Skeletal muscle satellite cell (primary cell): ENCODE measurements around the gene ADORA1.

Experiments
- H3K27me3 ChIP-seq: 2 replicates; pipeline ENCODE4 v1.7.0; 2013; ENCODE audit warnings: low read length; ENCODE audit not compliant: control insufficient read depth, insufficient read depth
- H3K36me3 ChIP-seq: 2 replicates; pipeline ENCODE4 v1.7.0; 2013; ENCODE audit warnings: mild to moderate bottlenecking, control low read depth, low read length; ENCODE audit not compliant: insufficient read depth
- H3K4me1 ChIP-seq: 2 replicates; pipeline ENCODE4 v1.7.0; 2013; ENCODE audit warnings: low read length; ENCODE audit not compliant: control insufficient read depth, insufficient read depth
- H3K4me2 ChIP-seq: 2 replicates; pipeline ENCODE4 v1.7.0; 2013; ENCODE audit warnings: mild to moderate bottlenecking, low read length
- H3K4me3 ChIP-seq: 2 replicates; pipeline ENCODE4 v1.7.0; 2013; ENCODE audit warnings: low read length
- H3K9ac ChIP-seq: 2 replicates; pipeline ENCODE4 v1.7.0; 2013; ENCODE audit warnings: mild to moderate bottlenecking, low read depth, low read length, moderate library complexity
- H3K9me3 ChIP-seq: replicated peaks from 2 replicates; pipeline ENCODE4 v1.7.0; 2013; ENCODE audit warnings: mild to moderate bottlenecking, control low read depth, low read length

Gene ADORA1

DNA sequence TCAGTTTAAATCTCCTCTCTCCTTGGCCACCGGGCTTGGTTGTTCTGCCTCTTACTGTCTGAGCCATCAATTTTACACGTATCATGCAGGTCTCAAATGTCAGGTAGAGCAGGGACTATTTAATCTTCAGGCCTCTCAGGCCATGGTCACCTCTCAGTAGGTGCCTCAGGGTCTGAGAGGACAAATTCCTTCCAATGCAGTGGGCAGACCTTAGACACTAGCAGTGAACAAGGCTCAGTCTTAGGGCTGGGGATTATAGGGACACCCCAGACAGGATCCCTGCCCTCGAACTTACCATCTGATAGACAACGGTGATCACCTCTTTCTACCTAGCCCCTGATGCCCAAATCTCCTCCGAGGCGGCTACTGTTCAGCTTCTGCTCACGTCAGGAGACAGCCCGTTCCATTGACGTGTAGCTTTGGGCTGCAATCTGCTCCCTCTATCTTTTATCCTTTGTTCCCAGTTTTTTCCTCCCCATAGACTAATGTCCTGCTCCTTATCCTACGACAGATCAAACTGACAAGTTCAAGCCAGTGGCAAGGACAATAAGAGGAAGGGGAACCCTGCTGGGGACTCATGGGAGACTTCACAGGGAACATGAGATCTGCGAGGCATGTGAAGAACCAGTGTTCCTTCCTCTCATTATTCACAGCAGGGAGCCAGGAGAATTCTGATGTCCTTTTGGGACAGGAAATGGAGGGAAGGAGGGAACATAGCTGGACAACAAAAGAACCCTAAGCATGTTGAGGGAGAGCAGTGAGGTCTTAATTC is 40.3 kb upstream of the ADORA1 start:
- Histone ChIP-seq H3K9ac (no peak overlapping the region), H3K36me3 (no peaks in the 10 kb centered on the region), H3K4me2 (no peak overlapping the region), H3K27me3 (peaks cover 43% of the 10 kb centered on the region), H3K4me3 (no peak overlapping the region), H3K9me3 (no peaks in the 10 kb centered on the region), H3K4me1 (peaks cover 11% of the 10 kb centered on the region)

DNA sequence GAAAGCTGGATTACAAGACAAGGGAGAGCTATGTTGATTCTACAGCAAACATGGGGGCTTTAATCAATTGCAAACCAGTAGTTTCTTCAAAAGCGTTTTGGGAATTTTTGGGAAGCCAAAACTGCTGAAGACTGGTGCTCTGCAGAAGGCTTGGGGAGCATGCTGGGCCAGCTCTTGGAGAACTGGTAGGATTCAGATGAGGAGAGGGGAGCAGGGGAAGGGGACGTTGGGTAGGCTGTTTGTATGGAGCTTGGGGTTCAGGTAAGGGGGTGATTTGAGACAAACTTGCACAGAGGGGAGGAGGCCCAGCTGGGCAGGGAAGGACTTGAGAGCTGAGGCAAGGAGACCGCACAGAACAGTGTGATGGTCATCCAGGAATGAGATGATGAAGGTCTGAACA is 39.1 kb upstream of the ADORA1 start:
- H3K36me3 ChIP-seq = no peaks in the 10 kb centered on the region
- H3K9me3 ChIP-seq = no peaks in the 10 kb centered on the region
- H3K4me3 ChIP-seq = no peak overlapping the region
- no peak overlapping the region for H3K9ac ChIP-seq
- H3K27me3 ChIP-seq = peaks cover 39% of the 10 kb centered on the region
- H3K4me1 ChIP-seq = peaks cover 14% of the 10 kb centered on the region
- H3K4me2 ChIP-seq = no peak overlapping the region

DNA sequence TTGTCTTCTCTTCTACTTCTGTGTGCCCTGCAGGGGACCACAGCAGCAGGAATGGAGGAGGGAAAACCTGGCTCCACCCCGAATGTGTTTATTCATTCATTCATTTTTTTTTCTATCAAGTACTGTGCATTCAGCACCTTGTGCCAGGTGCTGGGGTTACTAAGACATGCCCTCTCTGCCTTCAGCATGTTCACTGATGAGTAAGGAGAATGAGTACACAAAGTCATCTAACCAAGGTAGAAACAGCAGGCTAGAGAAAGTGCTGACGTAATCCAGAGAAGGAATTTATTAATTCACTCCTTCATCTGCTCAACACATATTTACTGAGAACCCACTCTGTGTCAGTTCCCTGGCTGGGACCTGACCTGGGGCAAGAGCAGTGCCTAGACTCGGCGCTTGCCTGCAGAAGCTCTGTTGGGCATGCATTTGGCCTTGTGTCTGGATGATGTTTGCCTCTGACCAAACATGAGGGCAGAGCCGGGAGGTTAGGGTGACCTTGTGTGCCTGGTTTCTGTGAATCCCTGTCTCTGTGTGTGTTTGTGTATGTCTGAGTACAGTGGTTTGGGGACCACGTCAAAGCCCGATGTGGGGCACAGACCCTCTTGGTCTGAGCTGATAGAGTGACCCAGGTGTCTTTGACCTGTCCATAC is 38.4 kb upstream of the ADORA1 start:
- no peaks in the 10 kb centered on the region for H3K9me3 ChIP-seq
- H3K4me3 ChIP-seq = no peak overlapping the region
- no peak overlapping the region for H3K4me2 ChIP-seq
- H3K27me3 ChIP-seq = peaks cover 39% of the 10 kb centered on the region
- H3K9ac ChIP-seq = no peak overlapping the region
- H3K36me3 ChIP-seq = no peaks in the 10 kb centered on the region
- H3K4me1 ChIP-seq = peaks cover 14% of the 10 kb centered on the region

DNA sequence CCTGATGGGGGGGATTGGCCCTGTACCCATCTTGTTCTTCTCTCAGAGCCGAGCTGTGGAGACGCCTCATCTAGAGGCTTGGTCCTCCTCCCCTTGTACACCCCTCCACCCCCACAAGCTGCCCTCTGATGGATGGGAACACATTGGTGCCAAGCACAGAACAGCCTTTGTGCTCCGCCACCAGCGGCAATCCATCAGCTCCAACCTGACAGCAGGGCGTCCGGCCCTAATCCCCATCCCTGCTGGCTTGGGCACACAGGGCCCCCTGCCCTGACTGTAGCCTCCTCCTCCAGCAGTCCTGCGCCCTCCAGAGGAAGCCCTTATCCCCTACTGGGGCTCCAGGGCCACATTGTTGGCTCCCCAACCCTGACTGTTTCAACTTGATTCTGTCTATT is 37.9 kb upstream of the ADORA1 start:
- H3K4me2 ChIP-seq = no peak overlapping the region
- no peaks in the 10 kb centered on the region for H3K9me3 ChIP-seq
- peaks cover 14% of the 10 kb centered on the region for H3K4me1 ChIP-seq
- no peak overlapping the region for H3K4me3 ChIP-seq
- no peak overlapping the region for H3K9ac ChIP-seq
- H3K36me3 ChIP-seq = no peaks in the 10 kb centered on the region
- H3K27me3 ChIP-seq = peaks cover 39% of the 10 kb centered on the region

DNA sequence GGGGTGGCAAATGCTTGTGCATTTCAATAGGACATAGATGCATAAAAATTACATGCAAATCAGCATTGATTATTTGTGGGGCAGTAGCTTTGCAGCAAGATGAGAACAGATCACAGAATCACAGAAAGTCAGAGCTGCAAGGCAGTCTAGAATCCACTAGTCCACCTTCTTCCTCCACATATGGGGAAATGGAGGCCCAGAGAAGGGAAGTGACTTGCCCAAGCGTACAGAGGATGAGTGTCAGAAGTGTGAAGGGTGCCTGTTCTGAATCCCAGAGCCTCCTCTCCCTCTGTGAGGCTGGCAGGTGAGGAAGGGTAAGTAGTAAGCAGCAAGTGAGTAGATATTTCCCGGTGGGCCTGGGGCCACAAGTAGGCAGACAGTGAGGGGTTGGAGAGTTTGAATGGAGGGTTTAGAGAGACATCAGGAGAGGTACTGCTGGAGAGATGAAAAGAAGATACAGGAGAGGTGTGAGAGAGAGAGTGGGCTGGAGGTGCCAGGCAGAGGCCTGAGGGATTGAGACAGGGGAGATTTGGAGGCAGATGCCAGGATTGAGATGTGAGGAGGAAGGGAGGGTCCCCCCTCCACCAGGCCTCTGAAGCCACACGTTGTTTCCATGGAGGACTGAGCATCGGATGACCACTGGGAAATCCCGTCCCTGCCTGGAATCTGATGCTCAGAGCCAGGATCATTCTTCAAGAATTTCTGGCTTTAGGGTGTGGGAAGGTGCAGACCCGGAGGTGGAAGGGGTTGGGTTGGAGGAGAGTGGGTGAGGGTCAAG is 36.9 kb upstream of the ADORA1 start:
- peaks cover 14% of the 10 kb centered on the region for H3K4me1 ChIP-seq
- H3K9me3 ChIP-seq = no peaks in the 10 kb centered on the region
- H3K4me2 ChIP-seq = no peak overlapping the region
- peaks cover 41% of the 10 kb centered on the region for H3K27me3 ChIP-seq
- no peaks in the 10 kb centered on the region for H3K36me3 ChIP-seq
- no peak overlapping the region for H3K4me3 ChIP-seq
- peak overlapping the region; percentile 19 for H3K9ac ChIP-seq

DNA sequence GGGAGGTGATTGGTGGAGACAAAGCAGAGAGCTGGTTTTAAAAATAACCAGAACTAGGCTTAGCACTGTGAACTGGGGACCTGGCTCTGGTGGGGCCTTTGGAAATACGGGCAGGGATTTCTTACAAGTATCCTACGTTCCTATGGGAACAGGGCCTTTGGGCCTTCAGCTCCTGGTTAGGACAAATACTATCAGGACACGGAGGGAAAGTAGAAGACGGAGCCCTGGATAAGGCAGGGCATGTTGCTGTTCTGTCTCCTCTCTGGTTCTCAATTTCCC is 36.4 kb upstream of the ADORA1 start:
- H3K9me3 ChIP-seq = no peaks in the 10 kb centered on the region
- peaks cover 14% of the 10 kb centered on the region for H3K4me1 ChIP-seq
- no peaks in the 10 kb centered on the region for H3K36me3 ChIP-seq
- peaks cover 41% of the 10 kb centered on the region for H3K27me3 ChIP-seq
- H3K4me2 ChIP-seq = no peak overlapping the region
- peak overlapping the region; percentile 19 for H3K9ac ChIP-seq
- H3K4me3 ChIP-seq = no peak overlapping the region

DNA sequence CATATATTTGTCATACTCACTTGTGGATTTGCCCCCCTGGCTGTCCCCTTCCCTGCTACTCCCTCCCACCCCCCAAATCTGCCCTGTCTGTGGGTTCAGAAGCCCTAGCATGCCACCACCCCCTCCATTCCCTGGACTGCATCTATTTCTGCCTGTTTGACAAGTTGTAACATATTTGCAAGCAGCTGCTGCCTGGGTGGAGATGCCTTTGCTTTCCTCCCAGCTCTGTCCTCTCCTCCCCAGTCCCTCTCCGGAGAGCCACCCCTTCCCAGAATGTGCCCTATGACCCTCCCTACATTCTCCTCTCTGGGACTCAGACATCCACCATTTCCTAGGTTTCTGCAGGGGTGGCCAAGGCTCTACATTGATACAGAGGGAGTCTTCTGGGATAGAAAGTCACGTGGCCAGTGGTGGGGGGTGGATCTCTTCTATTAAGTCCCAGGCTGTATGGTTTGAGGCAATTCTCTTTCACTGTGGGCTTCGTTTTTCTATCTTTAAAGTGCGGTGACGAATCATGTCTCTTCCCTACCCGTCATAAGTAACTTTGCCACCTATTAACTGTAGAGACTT is 35.7 kb upstream of the ADORA1 start:
- Histone ChIP-seq H3K9me3 (no peaks in the 10 kb centered on the region), H3K36me3 (no peaks in the 10 kb centered on the region), H3K4me1 (peaks cover 14% of the 10 kb centered on the region), H3K4me2 (no peak overlapping the region), H3K27me3 (peaks cover 41% of the 10 kb centered on the region), H3K4me3 (no peak overlapping the region), H3K9ac (peak overlapping the region; percentile 19)

DNA sequence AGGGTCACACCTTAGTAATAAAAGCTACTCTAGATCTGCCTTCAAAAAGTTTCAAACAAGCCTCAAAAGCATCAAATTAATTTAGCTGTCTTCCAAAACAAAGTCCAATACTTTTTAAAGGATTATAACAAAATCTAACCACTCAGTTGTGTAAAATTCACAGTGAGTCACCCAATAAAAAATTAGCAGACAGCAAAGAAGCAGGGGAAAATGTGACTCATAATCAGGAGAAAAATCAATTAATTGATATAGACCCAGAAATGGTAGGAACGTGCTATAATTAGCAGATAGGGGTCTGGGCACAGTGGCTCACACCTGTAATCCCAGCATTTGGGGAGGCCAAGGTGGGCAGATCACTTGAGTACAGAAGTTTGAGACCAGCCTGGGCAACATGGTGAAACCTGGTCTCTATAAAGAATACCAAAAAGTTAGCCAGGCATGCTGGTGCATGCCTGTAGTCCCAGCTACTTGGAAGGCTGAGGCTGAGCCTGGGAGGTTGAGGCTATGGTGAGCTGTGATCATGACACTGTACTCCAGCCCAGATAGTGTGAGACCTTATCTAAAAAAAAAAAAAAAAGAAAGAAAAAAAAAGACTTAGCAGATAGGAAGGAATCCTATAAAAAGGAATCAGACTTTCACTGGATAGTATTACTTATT is 33.6 kb upstream of the ADORA1 start:
- Histone ChIP-seq H3K4me2 (no peak overlapping the region), H3K9me3 (no peaks in the 10 kb centered on the region), H3K36me3 (no peaks in the 10 kb centered on the region), H3K27me3 (peaks cover 33% of the 10 kb centered on the region), H3K4me3 (no peak overlapping the region), H3K9ac (no peak overlapping the region), H3K4me1 (peaks cover 14% of the 10 kb centered on the region)

DNA sequence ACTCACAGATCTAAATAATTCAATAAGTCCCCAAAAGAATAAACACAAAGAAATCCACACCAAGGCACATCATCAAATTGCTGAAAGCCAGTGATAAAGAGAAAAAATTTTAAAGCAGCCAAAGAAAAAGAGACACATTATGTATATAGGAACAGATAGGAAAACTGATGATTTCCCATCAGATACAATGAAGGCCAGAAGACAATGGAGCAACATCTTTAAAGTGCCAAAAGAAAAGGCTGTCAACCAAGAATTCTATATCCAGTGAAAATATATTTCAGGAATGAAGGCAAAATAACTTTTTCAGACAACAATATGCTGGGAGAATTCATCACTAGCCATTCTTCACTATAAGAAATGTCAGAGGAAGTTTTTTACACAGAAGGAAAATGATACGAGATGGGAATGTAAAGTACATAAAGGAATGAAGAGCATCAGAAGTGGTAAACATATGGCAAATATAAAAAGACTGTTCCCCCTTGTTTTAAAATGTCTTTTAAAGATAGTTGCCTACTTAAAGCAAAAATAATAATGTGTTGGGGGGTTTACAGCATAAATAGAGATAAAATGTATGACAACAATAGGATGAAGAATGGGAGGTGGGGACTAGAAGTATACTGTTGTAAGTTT is 32.4 kb upstream of the ADORA1 start:
- Histone ChIP-seq H3K4me2 (no peak overlapping the region), H3K4me1 (peaks cover 14% of the 10 kb centered on the region), H3K4me3 (no peak overlapping the region), H3K9ac (no peak overlapping the region), H3K27me3 (peaks cover 33% of the 10 kb centered on the region), H3K9me3 (no peaks in the 10 kb centered on the region), H3K36me3 (no peaks in the 10 kb centered on the region)

DNA sequence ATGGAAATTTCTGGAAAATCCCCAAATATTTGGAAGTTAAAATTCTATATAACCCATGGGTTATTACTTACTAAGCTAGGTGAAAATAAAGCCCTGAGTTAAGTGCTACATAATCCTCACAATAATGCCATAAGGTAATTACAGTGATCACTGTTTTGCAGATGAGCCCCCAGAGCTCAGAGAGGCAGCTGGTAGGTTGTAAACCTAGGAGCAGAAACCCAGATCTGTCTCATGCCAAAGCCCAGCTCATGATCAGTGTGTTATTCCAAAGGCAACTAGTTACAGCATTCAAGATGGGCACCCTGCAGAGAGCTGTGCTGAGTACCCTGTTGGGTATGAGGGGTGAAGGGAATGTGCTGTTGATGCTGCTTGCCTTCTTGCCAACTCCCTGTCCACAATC is 31.0 kb upstream of the ADORA1 start:
- Histone ChIP-seq H3K9ac (no peak overlapping the region), H3K4me3 (no peak overlapping the region), H3K9me3 (no peaks in the 10 kb centered on the region), H3K27me3 (peaks cover 25% of the 10 kb centered on the region), H3K4me2 (no peak overlapping the region), H3K4me1 (peaks cover 7% of the 10 kb centered on the region), H3K36me3 (no peaks in the 10 kb centered on the region)

DNA sequence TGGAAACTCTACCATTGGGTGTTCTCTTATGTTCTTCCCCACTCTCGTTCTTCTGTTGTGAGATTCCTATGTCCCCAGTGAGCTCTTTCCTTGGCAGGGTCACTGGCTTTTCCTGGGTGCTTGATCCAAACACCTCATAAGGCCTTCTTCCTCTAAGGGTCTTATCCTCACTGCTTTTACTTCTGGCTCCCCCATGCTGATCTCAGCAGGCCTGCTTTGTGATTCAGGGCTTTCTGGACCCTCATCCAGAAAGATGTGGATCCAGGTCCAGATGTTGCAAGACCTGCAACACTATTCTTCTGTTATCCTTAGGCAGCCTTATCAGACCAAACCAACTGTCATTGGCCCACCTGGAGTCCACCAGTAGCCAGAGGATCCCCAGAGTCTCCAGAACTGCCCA is 30.5 kb upstream of the ADORA1 start:
- no peak overlapping the region for H3K4me2 ChIP-seq
- no peak overlapping the region for H3K4me3 ChIP-seq
- H3K9ac ChIP-seq = no peak overlapping the region
- peaks cover 4% of the 10 kb centered on the region for H3K4me1 ChIP-seq
- no peaks in the 10 kb centered on the region for H3K36me3 ChIP-seq
- no peaks in the 10 kb centered on the region for H3K9me3 ChIP-seq
- H3K27me3 ChIP-seq = peaks cover 25% of the 10 kb centered on the region
